HuH-7.5 (cell line): ENCODE data around the gene SLC25A11.

Source experiments
- DNase-seq: peaks from one replicate; pipeline ENCODE4 v3.0.0; 2011; ENCODE audit warnings: low spot score

SLC25A11 gene

GRCh38 chr17:4966844-4967538 is 27.1 kb upstream of the SLC25A11 start:
- peak; percentile 96 for DNase-seq

GRCh38 chr17:4965311-4965986 is 25.6 kb upstream of the SLC25A11 start:
- DNase-seq: no peak

DNA sequence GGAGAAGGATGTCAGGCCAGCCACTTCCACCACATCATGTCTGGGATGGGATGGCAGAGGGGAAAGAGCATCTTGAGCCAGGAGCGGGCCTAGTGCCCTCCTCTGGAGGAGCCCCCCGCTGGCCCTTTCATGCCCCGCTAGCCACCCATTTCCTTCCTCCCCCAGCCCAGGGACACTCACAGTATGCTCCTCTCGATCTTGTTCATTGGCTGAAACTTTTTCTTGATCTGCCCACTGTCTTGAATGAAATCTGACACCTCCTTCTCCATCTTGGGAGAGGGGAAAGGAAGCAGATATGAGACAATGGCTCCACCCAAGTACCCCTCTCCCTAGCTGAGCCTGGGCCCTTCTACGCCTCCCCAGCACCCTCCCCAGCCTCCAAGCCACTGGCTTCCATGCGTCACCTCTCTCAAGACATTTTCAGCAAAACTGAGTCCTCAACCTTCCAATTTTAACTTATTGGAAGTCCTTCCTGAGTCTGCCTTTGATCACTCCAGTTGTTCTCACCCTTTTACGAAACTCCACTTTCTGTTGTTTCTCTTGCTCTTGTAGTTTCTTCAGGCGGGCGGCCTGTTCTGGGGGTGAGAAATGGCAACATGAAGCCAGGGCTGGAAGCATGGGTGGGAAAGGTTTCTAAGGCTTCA is 20.6 kb upstream of the SLC25A11 start:
- DNase-seq: no peak

- no peak for DNase-seq
Observed at GRCh38 chr17:4959261-4959965, 19.6 kb upstream of the SLC25A11 start.

GRCh38 chr17:4958102-4958501 is 18.3 kb upstream of the SLC25A11 start:
- DNase-seq: no peak

GRCh38 chr17:4956493-4957061 is 16.7 kb upstream of the SLC25A11 start:
- no peak for DNase-seq

DNA sequence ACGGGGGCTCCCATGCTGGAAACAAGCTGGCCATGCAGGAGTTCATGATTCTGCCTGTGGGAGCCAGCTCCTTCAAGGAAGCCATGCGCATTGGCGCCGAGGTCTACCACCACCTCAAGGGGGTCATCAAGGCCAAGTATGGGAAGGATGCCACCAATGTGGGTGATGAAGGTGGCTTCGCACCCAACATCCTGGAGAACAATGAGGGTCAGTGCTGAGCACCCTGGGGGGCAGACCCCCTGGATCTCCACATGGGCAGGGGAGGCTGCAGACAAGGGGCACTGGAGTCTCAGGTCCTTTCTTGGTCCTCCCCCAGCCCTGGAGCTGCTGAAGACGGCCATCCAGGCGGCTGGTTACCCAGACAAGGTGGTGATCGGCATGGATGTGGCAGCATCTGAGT is 15.2 kb upstream of the SLC25A11 start:
- no peak for DNase-seq

GRCh38 chr17:4953451-4953961 is 13.7 kb upstream of the SLC25A11 start:
- no peak for DNase-seq

GRCh38 chr17:4951486-4951885 is 11.6 kb upstream of the SLC25A11 start:
- DNase-seq: no peak

DNA sequence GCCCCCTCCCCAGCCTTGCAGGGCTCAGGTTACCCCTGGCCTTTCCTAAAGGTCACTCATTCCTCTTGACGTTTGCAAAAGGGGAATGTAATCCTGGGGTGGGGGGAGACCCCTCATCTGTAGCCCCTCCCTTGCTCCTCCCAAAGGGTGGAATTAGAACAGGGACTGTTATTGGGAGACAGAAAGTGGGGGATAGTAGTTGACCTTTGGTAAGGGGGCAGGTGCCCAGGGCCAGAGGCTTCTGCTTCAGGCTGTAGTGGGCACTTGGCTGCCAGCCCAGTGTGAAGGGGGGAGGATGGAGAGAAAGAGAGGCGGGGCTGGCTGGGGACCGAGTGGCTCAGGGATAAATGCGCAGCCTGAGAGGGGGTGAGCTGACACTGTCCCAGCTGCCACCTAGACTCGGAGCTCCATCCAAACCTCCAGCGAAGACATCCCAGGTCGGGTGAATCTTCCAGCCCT is 10.9 kb upstream of the SLC25A11 start, which contains the start of gene ENO3:
ENO3 (plus strand) TSS at position 374 of the 459 bp plus-strand sequence. CDS start 711 bp downstream, outside the sequence.
- peak; percentile 51 for DNase-seq

DNA sequence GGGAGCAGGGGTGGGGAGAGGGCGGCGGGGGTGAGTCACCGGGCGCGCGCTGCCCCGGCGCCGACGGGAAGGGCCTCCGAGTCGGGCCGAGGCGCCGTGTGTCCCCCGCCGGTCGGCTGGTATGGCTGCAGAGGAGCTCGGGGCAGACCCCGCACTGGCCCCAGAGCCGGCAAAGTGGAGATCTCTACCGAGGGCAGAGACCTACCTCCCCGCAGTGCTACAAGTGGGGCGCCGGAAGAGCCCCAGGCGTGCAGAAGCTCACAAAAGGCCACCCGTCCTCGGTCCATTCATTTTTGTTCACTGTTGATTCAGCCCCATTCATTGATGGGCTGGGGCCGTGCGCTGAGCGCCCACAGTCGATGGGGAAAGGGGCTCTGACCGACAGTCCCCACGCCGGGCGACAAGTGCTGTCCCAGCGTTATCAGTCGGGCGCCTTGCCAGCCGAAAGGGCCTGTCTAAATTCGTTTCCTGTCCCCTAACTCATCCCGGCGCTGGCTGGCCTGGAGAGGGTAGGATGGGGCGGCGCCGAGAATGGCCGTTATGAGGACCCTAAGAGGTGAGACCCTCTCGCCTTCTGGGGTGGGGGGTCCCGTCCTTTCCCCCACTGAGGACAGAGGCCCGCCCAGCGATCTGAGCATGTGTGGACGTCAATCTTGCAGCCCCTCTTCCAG is 10.4 kb upstream of the SLC25A11 start:
- no peak for DNase-seq

- DNase-seq: peak; percentile 81
Observed at GRCh38 chr17:4949321-4950074, 9.7 kb upstream of the SLC25A11 start.

DNA sequence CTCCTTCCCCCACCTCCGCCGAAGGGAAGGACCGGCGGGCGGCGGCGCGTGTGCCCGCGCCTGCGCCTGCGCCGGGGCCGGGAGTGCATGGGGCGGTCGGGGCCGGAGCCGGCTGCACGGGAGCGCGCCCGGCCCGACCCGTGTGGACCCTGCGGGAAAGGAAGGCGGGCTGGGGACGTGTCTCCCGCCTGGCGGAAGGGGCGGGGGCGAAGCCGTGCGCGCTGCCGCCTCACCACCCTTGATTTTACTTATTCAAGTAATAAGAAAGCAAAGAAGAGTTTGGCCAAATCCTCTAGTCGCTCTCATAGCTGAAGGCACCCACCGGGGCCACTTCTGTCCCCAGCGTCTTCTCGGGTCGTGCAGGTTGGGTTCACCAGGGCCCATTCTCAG is 9.1 kb upstream of the SLC25A11 start:
- DNase-seq: peak; percentile 81

GRCh38 chr17:4948166-4948930 is 8.5 kb upstream of the SLC25A11 start, which contains the start of gene PFN1:
TSS of gene PFN1 (minus strand) at chr17:4948530. CDS start at chr17:4948394, 136 bp downstream.
- DNase-seq: peak; percentile 81

DNA sequence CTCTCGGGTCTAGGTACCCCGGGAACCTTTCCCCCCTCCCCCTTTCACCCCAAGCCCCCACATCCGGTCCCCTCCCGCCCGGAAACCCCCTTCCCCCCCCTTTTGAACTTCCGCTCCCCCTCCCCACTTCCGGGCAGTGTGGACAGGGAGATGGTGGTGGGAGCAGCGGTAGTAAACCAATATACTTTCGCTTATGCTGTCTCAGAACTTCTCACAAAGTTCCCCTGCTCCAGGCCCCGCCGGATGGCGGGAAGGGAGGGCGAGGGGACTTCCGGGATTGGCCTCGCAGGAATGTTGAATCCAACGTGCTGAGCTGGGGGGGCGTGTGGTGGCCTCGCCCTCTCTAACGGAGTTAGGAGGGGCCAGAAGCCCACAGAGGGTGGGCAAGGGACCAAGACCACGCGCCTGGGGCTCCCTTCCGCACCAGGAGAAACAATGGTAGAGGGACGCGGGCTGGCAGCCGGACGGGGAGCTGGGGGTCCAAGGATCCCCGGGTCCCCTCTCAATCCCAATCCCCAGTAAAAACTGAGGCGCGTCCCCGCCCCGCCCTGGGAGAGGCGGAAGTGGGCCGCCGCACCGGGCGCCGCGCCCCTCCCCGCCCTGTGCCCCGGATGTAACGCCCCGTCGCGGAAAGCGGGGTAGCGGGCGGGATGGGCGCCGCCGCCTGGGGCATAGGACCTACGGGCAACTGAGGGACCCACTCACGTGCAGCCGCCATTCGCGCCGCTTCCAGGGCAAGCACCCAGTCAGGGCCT is 7.7 kb upstream of the SLC25A11 start:
- DNase-seq: no peak

DNA sequence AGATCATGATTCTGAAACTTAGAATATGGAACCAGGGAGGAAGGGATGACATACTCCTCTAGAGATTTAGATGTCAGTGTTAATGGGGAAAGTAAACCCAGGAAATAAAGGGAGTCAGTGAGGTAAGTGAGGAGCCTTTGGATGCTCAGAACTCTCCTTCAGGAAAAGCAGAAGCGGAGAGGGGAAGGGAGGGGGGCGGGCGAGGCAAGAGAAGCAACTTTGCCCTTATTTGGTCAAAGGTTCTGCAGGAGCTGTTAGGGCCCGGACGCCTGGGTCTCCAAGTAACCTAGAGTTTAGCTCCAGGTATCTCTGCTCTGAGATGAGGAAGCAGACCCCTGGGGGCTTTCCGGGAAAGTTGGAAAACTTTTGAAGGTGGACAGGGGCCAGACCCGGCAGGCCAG is 7.2 kb upstream of the SLC25A11 start:
- no peak for DNase-seq

DNA sequence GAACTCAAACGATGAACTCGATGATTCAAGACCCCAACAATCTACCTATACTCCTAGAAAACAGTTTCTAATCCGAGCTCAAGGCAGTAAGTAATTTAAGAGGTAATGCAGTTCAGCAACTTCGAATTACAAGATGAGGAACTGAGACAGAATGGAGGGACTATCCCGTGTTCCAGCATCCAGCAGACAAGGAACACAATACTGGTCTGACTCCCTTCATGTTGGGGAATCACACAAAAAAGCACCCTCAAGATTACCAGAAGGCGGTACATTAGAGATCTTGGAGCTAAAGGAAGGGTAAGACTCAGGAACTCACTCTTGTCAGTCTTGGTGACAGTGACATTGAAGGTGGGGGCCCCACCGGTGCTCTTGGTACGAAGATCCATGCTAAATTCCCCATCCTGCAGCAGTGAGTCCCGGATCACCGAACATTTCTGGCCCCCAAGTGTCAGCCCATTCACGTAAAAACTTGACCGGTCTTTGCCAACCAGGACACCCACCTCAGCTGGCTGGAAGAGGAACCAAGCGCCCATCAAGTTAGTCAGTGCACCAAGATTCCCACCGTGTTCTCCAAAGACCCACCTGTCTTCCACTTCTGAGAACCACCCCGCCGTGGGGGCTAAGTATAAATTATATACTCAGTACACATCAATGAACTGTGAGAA is 6.6 kb upstream of the SLC25A11 start:
- no peak for DNase-seq

DNA sequence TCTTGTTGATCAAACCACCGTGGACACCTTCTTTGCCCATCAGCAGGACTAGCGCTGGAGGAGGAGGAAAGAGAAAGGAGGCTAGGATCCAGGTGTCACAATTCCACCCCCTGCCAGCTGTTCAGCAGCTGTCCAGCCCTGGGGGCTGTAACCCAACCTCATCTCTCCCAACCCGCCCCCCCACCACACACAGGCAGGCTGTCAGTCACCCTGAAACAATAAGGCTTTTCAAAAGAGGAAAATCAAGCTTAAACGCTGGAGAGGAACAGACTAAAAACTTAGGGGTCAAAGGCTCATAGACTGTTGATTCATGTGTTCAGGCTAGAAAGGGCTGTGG is 6.1 kb upstream of the SLC25A11 start:
- no peak for DNase-seq
